Ectodermal cell (in vitro differentiated cells): ENCODE measurements around the gene CHD3.

Experiments
- H3K27ac ChIP-seq: 2 replicates; pipeline ENCODE4 v1.7.0; 2013; ENCODE audit warnings: mild to moderate bottlenecking, low read depth, low read length; ENCODE audit not compliant: insufficient read depth, poor library complexity, severe bottlenecking
- H3K27me3 ChIP-seq: 2 replicates; pipeline ENCODE4 v1.7.0; 2013; ENCODE audit warnings: mild to moderate bottlenecking, low read length; ENCODE audit not compliant: insufficient read depth, control insufficient read depth, poor library complexity, severe bottlenecking
- H3K36me3 ChIP-seq: one replicate; pipeline ENCODE4 v1.7.0; 2013; ENCODE audit warnings: low read length; ENCODE audit not compliant: control insufficient read depth, insufficient read depth
- H3K4me1 ChIP-seq: one replicate; pipeline ENCODE4 v1.7.0; 2013; ENCODE audit warnings: low read length; ENCODE audit not compliant: control insufficient read depth, insufficient read depth
- H3K4me3 ChIP-seq: 2 replicates; pipeline ENCODE4 v1.7.0; 2013; ENCODE audit warnings: low read depth, low read length, control low read depth; ENCODE audit not compliant: insufficient read depth
- H3K9me3 ChIP-seq: 2 replicates; pipeline ENCODE4 v1.7.0; 2013; ENCODE audit warnings: mild to moderate bottlenecking, low read length, moderate library complexity; ENCODE audit not compliant: control insufficient read depth
- WGBS, 2 experiments: methylation state at CpG; one replicate each; pipeline ENCODE4 v1.1.7; 2013; ENCODE audit warnings: missing lambda C conversion rate in 2 of 2; 5-methylcytosine and 5-hydroxymethylcytosine counted together

CHD3 gene

DNA sequence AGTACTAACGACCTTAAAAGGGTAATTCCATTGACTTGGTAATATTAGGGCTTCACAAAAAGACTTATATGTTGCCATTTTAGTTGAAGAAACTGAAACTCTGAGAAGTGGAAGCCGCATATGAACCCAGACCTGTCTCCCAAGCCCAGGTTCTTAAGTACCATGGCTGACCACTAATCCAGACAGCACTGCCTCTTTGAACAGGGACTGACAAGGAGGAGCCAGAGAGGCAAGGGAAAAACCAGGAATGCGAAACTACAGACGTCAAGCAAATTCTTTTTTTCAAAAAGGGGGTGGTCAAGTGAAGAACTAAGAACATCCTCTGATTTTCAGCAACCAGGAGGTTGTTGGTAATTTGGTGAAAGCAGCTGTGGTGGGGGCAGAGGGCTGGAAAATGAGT, 15.5 kb upstream of the CHD3 start:
- no peaks in the 10 kb centered on the region for H3K4me1 ChIP-seq
- no peak overlapping the region for H3K27ac ChIP-seq
- no peak overlapping the region for H3K4me3 ChIP-seq
- H3K36me3 ChIP-seq: no peaks in the 10 kb centered on the region
- no peaks in the 10 kb centered on the region for H3K9me3 ChIP-seq
- H3K27me3 ChIP-seq: no peaks in the 10 kb centered on the region
- WGBS, 2 experiments: 78 to 82% methylated on average over 4 of the region's 4 CpGs

DNA sequence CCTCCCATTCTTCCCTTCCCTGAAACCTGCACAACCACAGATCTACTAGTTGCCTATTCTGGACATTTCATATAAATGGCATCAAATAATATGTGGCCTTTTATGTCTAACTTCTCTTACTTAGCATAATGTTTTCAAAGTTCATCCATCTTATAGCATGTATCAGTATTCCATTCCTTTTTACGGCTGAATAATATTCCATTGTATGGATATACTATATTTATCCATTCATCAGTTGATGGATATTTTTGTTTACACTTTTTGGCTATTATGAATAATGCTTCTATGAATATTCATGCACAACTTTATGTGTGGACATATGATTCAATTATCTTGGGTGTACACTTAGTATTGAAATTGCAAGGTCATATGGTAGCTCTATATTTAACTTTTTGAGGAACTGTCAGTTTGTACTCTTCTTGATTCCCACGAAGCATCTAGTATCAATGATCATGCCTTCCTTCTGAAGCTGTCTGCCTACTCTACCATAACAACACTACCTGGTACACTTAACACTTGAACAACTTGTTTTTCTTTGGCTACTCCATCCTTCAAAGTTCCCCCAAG, 12.7 kb upstream of the CHD3 start:
- no peaks in the 10 kb centered on the region for H3K4me1 ChIP-seq
- H3K36me3 ChIP-seq: no peaks in the 10 kb centered on the region
- no peak overlapping the region for H3K27ac ChIP-seq
- H3K4me3 ChIP-seq: no peak overlapping the region
- 93 to 96% methylated on average over 1 of the region's 2 CpGs for WGBS, 2 experiments
- H3K27me3 ChIP-seq: no peaks in the 10 kb centered on the region
- H3K9me3 ChIP-seq: no peaks in the 10 kb centered on the region

DNA sequence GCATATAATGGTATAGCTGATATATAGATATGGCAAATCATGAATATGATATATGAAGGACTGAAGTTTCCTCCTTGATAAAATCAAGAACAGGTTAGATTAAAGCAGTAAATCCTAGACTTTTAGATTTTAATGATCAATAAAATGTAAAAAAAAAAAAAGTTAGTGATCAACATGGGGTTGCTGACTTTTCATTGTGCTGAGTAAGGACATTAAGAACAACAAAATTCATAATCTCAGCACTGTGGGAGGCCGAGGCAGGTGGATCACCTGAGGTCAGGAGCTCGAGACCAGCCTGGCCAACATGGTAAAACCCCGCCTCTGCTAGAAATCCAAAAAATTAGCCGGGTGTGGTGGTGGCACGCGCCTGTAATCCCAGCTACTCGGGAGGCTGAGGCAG, 10.4 kb upstream of the CHD3 start:
- H3K27me3 ChIP-seq: no peaks in the 10 kb centered on the region
- H3K4me1 ChIP-seq: peaks cover under 1% of the 10 kb centered on the region
- no peaks in the 10 kb centered on the region for H3K9me3 ChIP-seq
- no peak overlapping the region for H3K4me3 ChIP-seq
- no peak overlapping the region for H3K27ac ChIP-seq
- H3K36me3 ChIP-seq: no peaks in the 10 kb centered on the region
- 94 to 97% methylated on average over 7 of the region's 7 CpGs for WGBS, 2 experiments

DNA sequence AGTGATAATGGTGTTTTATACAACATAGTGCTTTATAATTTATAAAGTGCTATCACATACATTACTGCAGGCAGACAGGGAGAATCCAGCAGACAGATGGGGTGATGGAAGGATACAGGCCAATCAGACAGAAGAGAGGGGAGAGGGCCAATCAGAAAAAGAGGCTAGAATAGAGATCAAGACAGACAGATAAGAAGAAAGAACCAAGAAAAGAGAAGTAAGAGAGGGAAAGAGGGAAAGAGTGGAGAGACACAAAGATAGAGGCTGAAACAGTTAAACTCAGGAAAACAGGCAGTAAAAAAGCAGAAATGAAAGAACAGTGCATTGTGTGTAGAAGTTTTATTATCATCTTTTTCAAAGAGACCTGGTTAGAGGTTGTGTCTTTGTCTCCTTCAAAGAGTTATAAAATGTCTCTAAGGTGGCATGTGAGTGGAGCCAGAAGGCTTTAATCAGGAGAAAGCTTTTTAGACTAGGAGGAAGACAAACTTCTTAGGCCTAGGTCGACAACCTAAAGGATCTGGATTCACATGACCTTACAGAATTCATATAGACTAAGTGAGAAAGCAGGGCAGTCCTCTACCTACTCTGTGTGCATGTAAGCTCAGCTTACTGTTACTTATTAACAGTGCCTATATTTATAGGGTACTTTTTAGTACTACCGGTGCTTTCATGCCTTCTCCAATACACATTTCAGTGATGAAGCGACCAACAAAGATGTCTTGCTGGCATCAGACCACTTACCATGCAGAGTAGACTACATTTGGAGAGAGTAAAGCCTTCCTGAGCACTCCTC, 8.3 kb upstream of the CHD3 start:
- Histone ChIP-seq H3K9me3 (no peaks in the 10 kb centered on the region), H3K4me1 (peaks cover 2% of the 10 kb centered on the region), H3K36me3 (no peaks in the 10 kb centered on the region), H3K27me3 (no peaks in the 10 kb centered on the region), H3K27ac (no peak overlapping the region), H3K4me3 (no peak overlapping the region)
- WGBS, 2 experiments: 88 to 96% methylated on average over 3 of the region's 3 CpGs

DNA sequence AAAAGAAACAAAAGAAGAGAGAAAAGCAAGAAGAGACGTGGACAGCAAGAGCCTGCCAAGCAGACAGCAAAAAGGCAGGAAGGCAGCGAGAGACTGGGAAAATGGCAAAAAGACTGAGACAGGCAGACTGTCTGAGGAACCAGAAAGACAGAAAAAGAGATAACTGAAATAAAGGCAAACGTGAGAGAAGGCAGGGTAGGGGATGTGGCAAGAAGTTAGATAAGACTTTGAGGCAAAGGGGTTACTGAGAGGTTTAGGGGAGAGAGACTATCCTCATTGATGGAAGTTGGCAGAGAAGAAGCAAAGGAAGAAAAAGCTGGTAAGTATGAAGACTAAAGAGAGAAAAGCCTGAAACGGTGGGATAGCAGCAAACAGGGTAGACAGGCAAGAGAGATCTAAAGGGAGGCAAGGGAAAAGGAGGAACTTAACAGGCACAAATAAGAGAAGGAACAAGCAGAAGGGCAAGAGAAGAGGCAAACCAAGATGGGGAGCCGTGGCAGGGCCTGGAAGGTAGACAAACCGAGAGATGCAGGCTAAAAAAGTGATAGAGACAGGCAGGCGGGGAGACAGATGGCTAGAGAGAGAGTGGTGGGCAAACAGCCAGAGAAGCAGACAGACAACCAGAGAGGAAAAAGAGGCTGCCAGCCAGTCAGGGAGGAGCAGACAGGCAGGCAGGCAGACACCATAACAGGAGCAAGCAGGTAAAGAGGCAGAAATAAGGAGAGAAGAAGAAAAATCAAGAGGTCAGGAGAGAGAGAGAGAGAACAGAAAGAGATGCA, 7.1 kb upstream of the CHD3 start:
- 89 to 91% methylated on average over 7 of the region's 7 CpGs for WGBS, 2 experiments
- H3K4me1 ChIP-seq: peaks cover 6% of the 10 kb centered on the region
- H3K9me3 ChIP-seq: no peaks in the 10 kb centered on the region
- H3K4me3 ChIP-seq: no peak overlapping the region
- no peak overlapping the region for H3K27ac ChIP-seq
- peaks cover 7% of the 10 kb centered on the region for H3K27me3 ChIP-seq
- no peaks in the 10 kb centered on the region for H3K36me3 ChIP-seq

DNA sequence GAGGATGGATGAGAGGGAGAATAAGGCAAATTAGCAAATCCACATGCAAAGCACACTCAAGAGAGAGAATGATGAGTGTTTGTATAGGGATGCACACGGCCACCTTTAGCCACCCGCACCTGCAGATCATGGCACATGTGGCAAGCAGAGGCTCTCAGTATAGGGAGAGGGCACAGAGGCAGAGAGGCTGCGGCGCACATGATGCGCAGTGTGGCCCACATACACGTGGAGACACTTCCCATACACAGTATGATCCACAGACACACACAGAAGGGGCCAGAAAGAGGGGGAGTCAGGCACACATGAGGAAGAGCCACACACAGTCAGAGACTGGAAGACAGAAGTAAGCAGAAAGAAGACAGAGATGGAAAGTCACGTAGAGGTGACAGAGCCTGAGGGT, 6.5 kb upstream of the CHD3 start:
- no peak overlapping the region for H3K4me3 ChIP-seq
- H3K36me3 ChIP-seq: no peaks in the 10 kb centered on the region

DNA sequence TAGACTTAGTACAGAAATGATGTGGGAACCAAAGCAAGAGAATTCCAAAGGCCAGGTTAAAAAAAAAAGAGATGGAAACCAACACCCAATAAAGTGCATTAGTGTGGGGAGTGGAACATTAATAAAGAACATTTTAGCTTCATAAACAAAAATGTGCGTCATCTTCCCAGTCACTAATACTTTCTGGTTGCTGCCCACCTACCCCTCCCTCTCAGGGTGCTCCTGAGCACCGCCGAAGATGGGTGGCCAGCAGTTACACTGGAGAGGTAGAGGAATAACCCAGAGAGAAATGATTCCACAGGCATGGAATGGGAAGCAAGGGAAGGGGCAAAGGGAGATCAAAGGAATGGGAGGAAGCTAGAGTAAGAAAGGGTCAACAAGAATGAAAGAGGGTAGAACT, 6.0 kb upstream of the CHD3 start:
- H3K4me3 ChIP-seq: no peak overlapping the region
- H3K9me3 ChIP-seq: no peaks in the 10 kb centered on the region
- no peak overlapping the region for H3K27ac ChIP-seq
- H3K27me3 ChIP-seq: peaks cover 13% of the 10 kb centered on the region
- H3K4me1 ChIP-seq: peaks cover 16% of the 10 kb centered on the region
- H3K36me3 ChIP-seq: no peaks in the 10 kb centered on the region
- WGBS, 2 experiments: 72 to 90% methylated on average over 2 to 3 of the region's 3 CpGs

More for the DNA sequence above, 6.5 kb upstream of the CHD3 start:
- Histone ChIP-seq H3K27ac (no peak overlapping the region), H3K27me3 (peaks cover 13% of the 10 kb centered on the region), H3K4me1 (peaks cover 12% of the 10 kb centered on the region), H3K9me3 (no peaks in the 10 kb centered on the region)
- 92 to 96% methylated on average over 7 of the region's 7 CpGs for WGBS, 2 experiments

DNA sequence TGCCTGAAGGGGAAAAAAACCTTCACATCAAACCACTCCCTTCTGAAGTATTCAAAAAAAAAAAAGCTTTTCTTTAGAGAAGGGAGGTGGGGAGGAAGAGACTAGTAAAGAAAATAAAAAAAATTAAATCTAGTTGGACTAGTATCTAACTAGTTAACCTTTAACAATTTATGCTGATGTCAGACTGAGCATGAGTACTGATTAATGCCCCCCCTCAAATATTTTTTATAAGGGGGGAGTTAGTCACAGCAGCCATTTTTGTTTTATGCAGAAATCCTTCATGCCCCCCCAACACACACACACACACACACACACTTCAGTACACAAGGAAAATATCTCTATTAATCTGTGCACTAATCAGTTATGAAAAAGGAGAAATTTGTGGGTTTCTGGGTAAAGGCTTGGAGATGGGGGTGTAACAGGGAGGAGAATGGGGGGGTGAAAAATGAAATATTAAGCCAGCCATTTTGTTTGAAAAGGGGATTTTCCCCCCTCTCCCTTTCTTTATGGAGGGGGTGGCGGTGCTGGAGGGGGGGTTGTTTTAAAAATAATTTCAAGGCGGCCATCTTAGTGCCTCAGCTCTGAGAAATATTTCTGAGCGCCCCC, 4.7 kb upstream of the CHD3 start:
- no CpG with 5 or more reads among the region's 3 CpGs for WGBS, 2 experiments
- H3K4me1 ChIP-seq: peaks cover 28% of the 10 kb centered on the region
- no peaks in the 10 kb centered on the region for H3K9me3 ChIP-seq
- no peak overlapping the region for H3K27ac ChIP-seq
- peaks cover 13% of the 10 kb centered on the region for H3K27me3 ChIP-seq
- no peak overlapping the region for H3K4me3 ChIP-seq
- H3K36me3 ChIP-seq: no peaks in the 10 kb centered on the region

DNA sequence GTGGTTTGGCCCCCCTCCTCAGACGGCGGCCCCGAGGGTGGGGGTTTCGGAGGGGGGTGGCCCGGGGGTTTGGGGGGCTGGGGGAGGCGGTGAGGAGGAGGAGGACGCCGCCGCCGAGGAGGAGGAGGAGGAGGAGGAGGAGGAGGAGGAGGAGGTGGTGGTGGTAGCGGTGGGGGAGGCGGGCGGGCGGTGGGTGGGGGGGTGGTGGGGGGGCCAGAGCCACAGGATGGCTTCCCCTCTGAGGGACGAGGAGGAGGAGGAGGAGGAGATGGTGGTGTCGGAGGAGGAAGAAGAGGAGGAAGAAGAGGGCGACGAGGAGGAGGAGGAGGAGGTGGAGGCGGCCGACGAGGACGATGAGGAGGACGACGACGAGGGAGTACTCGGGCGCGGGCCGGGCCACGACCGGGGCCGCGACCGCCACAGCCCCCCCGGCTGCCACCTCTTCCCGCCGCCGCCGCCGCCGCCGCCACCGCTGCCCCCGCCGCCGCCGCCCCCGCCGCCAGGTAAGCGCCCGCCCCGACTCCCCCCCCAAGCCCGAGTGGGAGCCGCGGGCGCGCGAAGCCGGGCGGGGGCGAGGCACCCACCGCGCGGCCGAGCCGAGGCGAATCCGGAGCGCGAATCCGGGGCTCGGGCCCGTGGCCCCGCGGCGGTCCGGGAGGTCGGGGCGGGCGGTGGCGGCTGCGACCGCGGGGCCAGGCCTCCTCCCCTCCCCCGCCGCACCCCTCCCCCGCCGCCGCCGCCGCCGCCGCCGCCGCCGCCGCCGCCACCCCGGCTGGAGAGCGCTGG, 3.8 kb upstream of the CHD3 start:
- Histone ChIP-seq H3K4me3 (peak overlapping the region; percentile 57), H3K27me3 (peaks cover 13% of the 10 kb centered on the region), H3K4me1 (peaks cover 37% of the 10 kb centered on the region), H3K27ac (no peak overlapping the region), H3K36me3 (no peaks in the 10 kb centered on the region), H3K9me3 (no peaks in the 10 kb centered on the region)
- WGBS, 2 experiments: 0% methylated on average over 72 to 79 of the region's 100 CpGs
